ENCODE measurements around the gene USP31.
A peak's percentile ranks its signal among the peaks of the same experiment; 100 is the strongest.

USP31 gene

DNA sequence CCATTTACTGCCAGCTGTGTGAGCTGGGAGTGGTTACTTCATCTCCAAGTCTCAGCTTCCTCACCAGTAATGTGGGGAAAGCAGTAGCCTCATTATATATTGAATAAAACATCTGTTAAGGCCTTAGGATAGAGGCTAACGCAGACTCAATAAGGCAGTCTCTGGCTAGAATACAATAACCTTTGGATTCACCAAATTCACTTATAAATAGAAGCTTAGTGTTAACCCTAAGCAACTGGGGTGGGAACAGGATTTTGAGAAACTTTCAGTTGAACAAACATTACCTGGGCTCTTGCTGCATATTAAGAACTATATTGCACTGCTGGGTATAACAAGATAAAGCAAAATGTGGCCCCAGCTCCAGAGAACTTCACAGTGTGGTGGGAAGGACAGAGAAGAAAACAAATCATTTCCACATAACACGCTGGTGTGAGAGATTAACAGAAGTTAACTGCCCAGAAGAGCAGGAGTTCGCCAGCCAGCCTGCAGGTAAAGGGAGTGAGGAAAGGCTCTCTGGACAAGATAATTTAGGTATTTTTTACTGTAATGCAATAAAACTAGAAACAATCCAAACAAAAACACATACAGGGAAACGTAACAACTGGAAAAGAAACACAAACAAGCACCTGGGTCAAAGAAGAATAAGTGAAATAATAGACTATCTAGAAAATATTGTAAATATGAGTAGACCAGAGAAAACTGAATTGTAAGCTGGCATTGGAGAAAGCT, 57.0 kb downstream of the USP31 start:
- DNase-seq (ENCODE audit: low read depth): no peak

GRCh38 chr16:23089111-23089510, 60.1 kb downstream of the USP31 start:
- DNase-seq (ENCODE audit: low read depth): no peak

DNA sequence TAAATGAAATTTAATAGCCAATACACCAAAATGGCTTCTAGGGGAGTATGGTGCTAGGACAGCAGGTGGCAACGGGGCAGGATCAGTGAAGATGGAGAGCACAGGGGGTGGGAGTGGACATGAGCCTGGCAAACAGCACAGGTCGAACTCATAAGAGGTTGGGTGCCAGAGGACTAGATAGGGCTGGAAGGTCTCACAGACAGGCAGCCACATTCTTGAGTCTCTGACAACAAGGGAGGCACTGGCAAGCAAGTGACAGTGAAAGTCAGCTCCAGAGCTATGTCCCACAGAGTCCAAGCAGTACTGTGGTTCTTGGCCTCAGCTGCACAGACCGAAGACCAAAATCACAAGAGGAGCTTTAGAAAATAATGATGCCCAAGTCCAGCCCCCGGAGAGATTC, 61.2 kb downstream of the USP31 start:
- DNase-seq (ENCODE audit: low read depth): no peak

- DNase-seq (ENCODE audit: low read depth): no peak
These were observed 63.3 kb downstream of the USP31 start for GRCh38 chr16:23085949-23086348.

DNA sequence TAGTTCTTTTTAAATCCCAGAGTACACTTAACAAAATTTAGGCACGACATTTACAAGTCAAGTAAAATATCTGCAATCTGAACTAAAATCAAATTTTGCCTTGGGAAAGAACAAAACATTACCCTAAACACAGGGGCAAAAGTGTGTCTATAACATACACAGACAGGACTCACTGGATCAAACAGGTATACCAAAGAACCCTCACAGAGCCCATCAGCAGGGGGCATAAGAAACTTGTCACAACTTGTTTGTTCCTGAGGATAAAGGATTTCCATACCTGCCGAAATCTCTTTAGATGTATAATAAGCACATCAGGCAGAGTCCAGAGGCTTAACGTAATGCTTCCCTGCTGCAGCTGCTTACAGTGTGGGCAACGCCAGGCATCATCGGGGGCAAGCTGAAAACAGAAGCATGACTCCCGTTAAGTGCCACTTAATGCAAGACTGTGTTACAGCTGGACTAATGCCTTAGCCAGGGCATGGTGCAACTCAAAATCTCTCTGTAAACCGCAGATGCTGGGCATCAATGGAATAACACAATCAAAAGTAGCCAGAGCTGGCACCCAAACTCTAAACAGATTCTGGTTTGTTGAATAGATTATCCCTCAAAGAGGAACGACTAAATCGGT, 67.0 kb downstream of the USP31 start:
- DNase-seq (ENCODE audit: low read depth): no peak

DNA sequence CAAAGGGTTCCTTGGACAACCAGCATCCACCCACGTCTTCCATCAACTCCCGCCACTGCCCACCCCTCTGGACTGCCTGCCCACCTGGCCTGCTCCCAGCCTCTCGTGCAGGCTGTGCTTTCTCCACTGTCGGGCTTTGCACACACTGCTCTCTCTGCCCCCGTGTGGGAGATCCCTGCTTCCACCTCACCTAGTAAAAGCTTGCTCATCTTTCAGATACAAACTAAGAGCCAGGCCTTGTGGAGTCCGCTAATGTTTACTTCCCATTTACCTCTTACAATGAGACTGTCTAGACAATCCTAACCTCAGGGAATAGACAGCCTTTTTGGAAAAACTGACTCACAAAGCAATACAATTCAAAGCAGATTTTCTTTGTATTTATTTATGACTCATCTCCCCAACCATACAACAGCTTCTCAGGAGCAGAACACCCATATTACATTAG, 67.6 kb downstream of the USP31 start:
- DNase-seq (ENCODE audit: low read depth): no peak

DNA sequence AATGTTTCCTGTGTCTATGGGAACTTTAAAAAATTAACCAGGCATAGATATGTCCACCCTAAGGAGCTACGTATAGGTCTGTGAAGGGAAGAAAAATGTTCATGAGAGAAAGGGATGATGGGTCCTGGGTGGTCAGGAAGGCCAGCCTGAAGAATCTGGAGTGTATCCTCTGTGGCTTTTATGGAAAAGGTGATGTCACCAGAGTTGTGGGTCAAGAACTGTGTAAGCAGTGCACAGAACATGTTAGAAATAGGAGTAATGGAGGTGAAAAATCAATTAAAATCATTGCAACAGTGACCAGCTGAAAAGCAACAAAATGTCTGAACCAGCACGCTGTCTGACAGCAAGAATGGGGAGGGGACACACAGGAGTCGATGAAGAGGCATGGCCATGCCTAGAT, 68.5 kb downstream of the USP31 start:
- no peak for DNase-seq (ENCODE audit: low read depth)

DNA sequence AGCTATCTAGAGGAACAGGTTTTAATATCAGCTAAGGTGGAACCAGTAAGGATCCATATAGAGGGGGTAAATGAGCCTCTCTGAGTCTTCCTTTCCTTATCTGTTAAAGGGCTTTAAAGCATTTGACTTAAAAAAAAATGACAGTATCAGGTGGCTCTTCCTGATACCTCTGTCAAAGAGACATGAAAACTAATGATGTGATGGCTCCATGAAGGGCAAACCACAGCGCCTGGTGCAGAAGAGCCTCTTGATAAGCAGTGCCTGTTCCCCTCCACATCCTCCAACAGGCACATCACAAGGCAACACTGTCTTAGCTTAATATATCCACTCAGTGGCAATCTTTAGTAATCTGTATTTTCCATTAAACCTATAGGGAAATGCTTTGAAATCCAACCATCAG, 68.9 kb downstream of the USP31 start:
- DNase-seq (ENCODE audit: low read depth): no peak

GRCh38 chr16:23079675-23080301, 69.5 kb downstream of the USP31 start:
- DNase-seq (ENCODE audit: low read depth): no peak

- no peak for DNase-seq (ENCODE audit: low read depth)
These were observed 74.8 kb downstream of the USP31 start for GRCh38 chr16:23074423-23074822.

GRCh38 chr16:23072769-23073549, 76.3 kb downstream of the USP31 start:
- no peak for DNase-seq (ENCODE audit: low read depth)

DNA sequence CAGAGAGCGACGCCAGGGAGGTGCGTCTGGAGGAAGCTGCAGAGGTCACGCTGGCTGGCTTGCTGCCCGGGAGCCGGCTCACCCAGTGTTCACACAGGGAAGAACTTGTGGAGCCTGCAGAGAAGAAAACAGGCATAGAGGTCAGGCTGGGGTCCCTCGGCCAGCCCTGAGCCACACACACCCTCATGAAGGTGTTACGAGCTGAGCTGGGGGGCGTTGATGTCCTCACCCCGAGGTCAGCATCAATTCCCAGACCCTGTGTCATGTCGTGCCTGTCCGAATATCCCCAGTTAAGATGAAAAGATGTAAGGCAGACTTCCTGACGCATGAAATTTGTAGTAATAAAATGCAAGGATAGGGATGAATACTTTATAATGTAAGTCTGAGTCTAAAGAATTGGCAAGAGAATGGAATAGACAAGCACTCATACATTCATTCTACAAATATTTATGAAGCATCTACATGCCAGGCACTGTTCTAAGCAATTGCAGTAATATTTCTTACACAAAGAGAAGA, 77.1 kb downstream of the USP31 start:
- no peak for DNase-seq (ENCODE audit: low read depth)

DNA sequence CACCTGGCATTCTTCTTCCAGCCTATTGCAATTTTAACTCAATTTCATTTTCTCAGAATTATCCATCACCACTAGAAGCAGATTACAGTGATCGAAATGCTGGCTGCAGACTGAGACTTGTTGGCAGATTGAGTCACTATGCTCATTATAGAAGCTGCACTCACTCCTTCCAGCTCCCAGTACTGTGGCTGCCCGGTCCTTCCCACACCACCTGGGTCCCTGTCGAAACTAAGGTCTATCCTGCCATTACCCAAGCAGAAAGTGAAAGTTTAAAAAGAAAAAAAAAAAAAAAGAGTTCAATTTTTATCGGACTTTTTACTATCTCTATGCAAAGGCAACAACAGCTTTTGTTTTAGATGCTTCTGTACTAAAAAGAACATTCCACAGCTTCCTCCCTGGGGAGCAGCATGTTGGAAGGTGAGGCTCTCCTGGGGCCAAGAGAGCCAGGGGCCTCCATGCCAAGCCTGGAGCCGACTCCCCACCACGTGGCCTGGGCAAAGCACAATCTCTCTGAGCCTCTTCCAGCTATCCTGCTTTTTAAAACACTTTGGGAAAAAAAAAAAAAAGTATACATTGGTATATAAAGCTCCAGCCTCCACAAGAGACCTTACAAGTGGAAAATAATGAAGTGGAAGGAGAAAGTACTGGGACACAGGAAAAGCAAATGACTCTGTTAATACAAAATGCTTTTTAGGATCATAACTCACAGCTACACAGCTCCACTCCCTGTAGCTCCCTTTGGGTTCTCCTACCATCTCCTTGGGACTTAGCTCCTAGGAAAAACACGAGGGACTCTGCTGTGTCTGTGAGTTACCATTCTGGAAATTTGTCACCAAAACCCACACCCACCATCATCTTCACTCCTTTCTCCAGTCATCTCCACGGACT, 77.8 kb downstream of the USP31 start:
- DNase-seq (ENCODE audit: low read depth): no peak

DNA sequence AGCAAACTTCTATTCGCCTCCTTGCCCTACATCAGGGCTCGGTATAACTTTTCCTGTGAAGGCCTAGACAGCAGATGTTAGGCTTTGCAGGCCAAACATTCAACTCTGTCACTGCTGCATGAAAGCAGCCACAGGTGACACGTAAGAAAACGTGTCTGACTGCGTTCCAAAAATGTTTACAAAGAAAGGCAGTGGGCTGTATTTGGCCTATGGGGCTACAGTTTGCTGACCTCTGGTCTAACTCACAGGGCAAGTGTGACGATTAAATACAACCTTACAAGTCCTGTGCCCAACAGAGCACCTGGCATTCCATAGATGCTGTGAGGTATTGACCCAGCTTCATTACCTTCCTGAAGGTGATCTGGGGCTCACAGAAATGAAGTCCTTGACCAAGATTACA, 79.4 kb downstream of the USP31 start:
- no peak for DNase-seq (ENCODE audit: low read depth)

GRCh38 chr16:23068079-23068736, 81.0 kb downstream of the USP31 start:
- no peak for DNase-seq (ENCODE audit: low read depth)

- DNase-seq (ENCODE audit: low read depth): no peak
These were observed 82.6 kb downstream of the USP31 start for GRCh38 chr16:23066676-23067075.

- no peak for DNase-seq (ENCODE audit: low read depth)
These were observed 84.6 kb downstream of the USP31 start for GRCh38 chr16:23064639-23065038.

- no peak for DNase-seq (ENCODE audit: low read depth)
These were observed 86.7 kb downstream of the USP31 start for GRCh38 chr16:23062524-23062923.

DNA sequence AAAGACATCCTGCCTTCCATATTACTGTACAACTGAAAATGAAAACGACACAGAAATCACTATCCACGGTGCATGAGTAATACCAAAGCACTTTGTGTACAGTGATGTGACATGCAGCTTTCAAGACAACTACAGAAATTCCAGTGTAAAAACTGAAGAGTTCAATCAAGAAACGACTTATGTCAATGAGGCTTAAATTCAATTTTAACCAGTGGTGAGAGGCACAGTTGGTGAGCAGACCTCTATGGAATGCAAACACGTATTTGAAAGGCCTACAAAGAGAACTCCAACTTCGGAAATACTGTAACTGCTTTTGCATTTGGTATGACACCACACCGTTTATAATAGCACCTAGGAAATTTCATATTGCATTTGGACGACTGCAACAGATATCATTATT, 87.6 kb downstream of the USP31 start:
- no peak for DNase-seq (ENCODE audit: low read depth)

GRCh38 chr16:23060458-23061320, 88.6 kb downstream of the USP31 start:
- peak; percentile 42 for DNase-seq (ENCODE audit: low read depth)

All from activated T-cell treated with anti-CD3 and anti-CD28 coated beads for 1 hour (primary cell).